ENCODE measurements around the gene TAF10.

The TAF10 gene

GRCh38 chr11:6640036-6640984 is 28.3 kb upstream of the TAF10 start:
- DNase-seq: no peak

GRCh38 chr11:6638429-6638828 is 26.4 kb upstream of the TAF10 start:
- no peak for DNase-seq

- DNase-seq: no peak
These were observed 25.9 kb upstream of the TAF10 start for GRCh38 chr11:6637871-6638270.

- DNase-seq: no peak
These were observed 24.5 kb upstream of the TAF10 start for GRCh38 chr11:6636480-6636879.

GRCh38 chr11:6635082-6635932 is 23.3 kb upstream of the TAF10 start:
- no peak for DNase-seq

GRCh38 chr11:6634534-6634933 is 22.5 kb upstream of the TAF10 start:
- no peak for DNase-seq

- no peak for DNase-seq
These were observed 21.7 kb upstream of the TAF10 start for GRCh38 chr11:6633422-6634408.

GRCh38 chr11:6632116-6633073 is 20.4 kb upstream of the TAF10 start:
- no peak for DNase-seq

- DNase-seq: no peak
These were observed 19.4 kb upstream of the TAF10 start for GRCh38 chr11:6631361-6631890.

- DNase-seq: no peak
These were observed 18.7 kb upstream of the TAF10 start for GRCh38 chr11:6630632-6631291.

GRCh38 chr11:6629892-6630631 is 18.0 kb upstream of the TAF10 start:
- DNase-seq: no peak

GRCh38 chr11:6629573-6629891 is 17.5 kb upstream of the TAF10 start:
- no peak for DNase-seq

- DNase-seq: no peak
These were observed 16.5 kb upstream of the TAF10 start for GRCh38 chr11:6628526-6628925.

GRCh38 chr11:6627762-6628241 is 15.8 kb upstream of the TAF10 start:
- no peak for DNase-seq

GRCh38 chr11:6626971-6627761 is 15.2 kb upstream of the TAF10 start:
- DNase-seq: no peak

- DNase-seq: no peak
These were observed 13.9 kb upstream of the TAF10 start for GRCh38 chr11:6625832-6626420.

- no peak for DNase-seq
These were observed 13.3 kb upstream of the TAF10 start for GRCh38 chr11:6625156-6625831.
